ENCODE results near the gene NCOA5. TPM values are rescaled to one million over a fixed set of nuclear protein-coding genes. Genes with fewer than 3 reads are reported as not detected.

The NCOA5 gene
- polyA plus RNA-seq, 12 donors = 23.4 to 40.7 (median 34.5) TPM; not detected in 1

- DNase-seq = no peak
Measured at GRCh38 chr20:46018611-46019010, 71.2 kb downstream of the NCOA5 start.

- no peak for DNase-seq
Measured at GRCh38 chr20:46018112-46018511, 71.7 kb downstream of the NCOA5 start.

DNA sequence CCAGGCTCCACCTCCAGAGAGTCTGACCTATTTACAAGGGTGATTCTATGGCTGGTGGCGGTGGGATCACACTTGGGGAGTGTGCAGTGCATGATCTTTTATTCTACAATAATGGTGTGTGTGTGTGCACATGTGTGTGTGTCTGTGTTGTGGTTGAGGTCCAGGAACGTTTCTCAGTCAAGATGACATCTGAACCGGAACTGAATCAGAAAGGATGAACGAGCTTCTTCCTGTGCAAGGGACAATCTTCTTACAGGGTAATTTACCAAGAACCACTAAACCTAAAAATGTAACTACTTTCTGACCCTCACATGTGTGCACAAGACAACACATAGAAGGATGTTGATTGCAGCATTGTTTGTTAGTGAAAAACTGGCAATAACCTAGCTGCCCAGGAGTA is 72.5 kb downstream of the NCOA5 start:
- no peak for DNase-seq

GRCh38 chr20:46014517-46015396 is 75.0 kb downstream of the NCOA5 start:
- no peak for DNase-seq

DNA sequence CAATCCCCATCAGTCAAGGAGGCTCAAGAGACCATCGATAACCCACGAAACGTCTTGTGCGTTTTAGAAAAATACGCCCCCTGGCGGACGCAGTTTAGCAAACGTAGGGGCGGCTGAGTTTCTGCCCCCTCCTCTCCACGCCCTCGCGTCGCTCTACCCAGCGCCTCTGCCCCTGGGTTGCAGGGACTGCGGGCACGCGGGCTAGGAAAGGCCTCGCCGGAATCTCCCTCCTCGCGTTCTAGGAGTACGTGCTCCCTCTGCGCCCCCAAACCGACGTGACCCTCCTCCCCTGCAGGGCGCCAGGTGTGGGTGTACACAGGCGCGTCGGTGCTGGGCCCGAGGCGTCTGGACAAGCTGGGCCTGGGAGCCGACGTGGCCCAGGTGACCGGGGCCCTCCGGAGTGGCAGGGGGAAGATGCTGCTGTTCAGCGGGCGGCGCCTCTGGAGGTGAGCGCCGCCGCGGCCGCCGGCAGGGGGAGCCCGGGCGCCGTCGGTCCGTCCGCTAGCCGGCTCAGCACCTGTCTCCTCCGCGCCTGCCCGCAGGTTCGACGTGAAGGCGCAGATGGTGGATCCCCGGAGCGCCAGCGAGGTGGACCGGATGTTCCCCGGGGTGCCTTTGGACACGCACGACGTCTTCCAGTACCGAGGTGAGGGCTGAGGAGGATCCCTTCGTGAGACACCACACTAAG is 75.8 kb downstream of the NCOA5 start:
- no peak for DNase-seq

GRCh38 chr20:46013322-46013828 is 76.4 kb downstream of the NCOA5 start:
- no peak for DNase-seq

DNA sequence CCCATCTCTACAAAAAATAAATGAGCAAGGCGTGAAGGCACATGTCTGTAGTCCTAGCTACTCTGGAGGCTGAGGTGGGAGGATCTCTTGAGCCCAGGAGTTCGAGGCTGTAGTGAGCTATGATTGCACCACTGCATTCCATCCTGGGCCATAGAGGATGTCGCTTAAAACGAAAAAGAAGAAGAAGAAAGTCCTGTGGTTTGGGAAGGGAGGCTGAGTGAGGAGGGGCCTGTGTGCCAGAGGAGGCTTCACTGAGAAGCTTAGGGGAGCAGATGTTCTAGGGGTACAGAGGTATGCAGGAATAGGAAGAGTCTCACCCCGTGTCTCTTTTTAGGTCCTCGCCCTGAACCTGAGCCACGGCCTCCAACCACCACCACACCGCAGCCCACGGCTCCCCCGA is 76.8 kb downstream of the NCOA5 start:
- DNase-seq = no peak

GRCh38 chr20:46011631-46012482 is 77.9 kb downstream of the NCOA5 start:
- no peak for DNase-seq

Other genes starting within 250 kb of the NCOA5 start
- gene ACOT8, start 232.6 kb downstream of the NCOA5 start, polyA plus RNA-seq (ENCODE audit: insufficient read length in 12 of 12) = 10 to 100 TPM in 11 of 12 donors, not detected in 1; 14.1 to 28.6 (median 22.1) TPM
- gene ZSWIM3, start 232.3 kb downstream of the NCOA5 start, polyA plus RNA-seq (ENCODE audit: insufficient read length in 12 of 12) = 1 to 10 TPM in 10 of 12 donors, not detected in 2; 3.0 to 4.1 (median 3.5) TPM
- 10 to 100 TPM in 6 of 12 donors, 1 to 10 TPM in 5, not detected in 1; 5.0 to 14.3 (median 10.2) TPM for gene ZSWIM1, start 208.7 kb downstream of the NCOA5 start, polyA plus RNA-seq (ENCODE audit: insufficient read length in 12 of 12)
- 10 to 100 TPM in 1 of 12 donors, 1 to 10 TPM in 10, not detected in 1; 2.9 to 17.1 (median 6.7) TPM for gene SPATA25, start 202.3 kb downstream of the NCOA5 start, polyA plus RNA-seq (ENCODE audit: insufficient read length in 12 of 12)
- 10 to 100 TPM in 9 of 12 donors, 1 to 10 TPM in 2, not detected in 1; 8.2 to 20.2 (median 11.3) TPM for gene NEURL2, start 198.8 kb downstream of the NCOA5 start, polyA plus RNA-seq (ENCODE audit: insufficient read length in 12 of 12)
- gene CTSA, start 198.6 kb downstream of the NCOA5 start, polyA plus RNA-seq (ENCODE audit: insufficient read length in 12 of 12) = 100 to 1,000 TPM in 1 of 12 donors, 10 to 100 TPM in 10, not detected in 1; 54.5 to 110 (median 60.1) TPM
- 10 to 100 TPM in 11 of 12 donors, not detected in 1; 13.1 to 54.0 (median 21.1) TPM for gene PLTP, start 177.8 kb downstream of the NCOA5 start, polyA plus RNA-seq (ENCODE audit: insufficient read length in 12 of 12)
- 10 to 100 TPM in 11 of 12 donors, not detected in 1; 20.6 to 40.3 (median 22.7) TPM for gene PCIF1, start 155.3 kb downstream of the NCOA5 start, polyA plus RNA-seq (ENCODE audit: insufficient read length in 12 of 12)
- 10 to 100 TPM in 5 of 12 donors, 1 to 10 TPM in 6, not detected in 1; 6.4 to 16.5 (median 9.4) TPM for gene ZNF335, start 117.8 kb downstream of the NCOA5 start, polyA plus RNA-seq (ENCODE audit: insufficient read length in 12 of 12)
- gene MMP9, start 81.1 kb downstream of the NCOA5 start, polyA plus RNA-seq (ENCODE audit: insufficient read length in 12 of 12) = 10 to 100 TPM in 1 of 12 donors, 1 to 10 TPM in 3, under 1 TPM in 7, not detected in 1; 0.09 to 23.8 (median 0.29) TPM
- 1 to 10 TPM in 5 of 12 donors, under 1 TPM in 5, not detected in 2; 0.67 to 3.3 (median 1.1) TPM for gene SLC12A5, start 60.7 kb downstream of the NCOA5 start, polyA plus RNA-seq (ENCODE audit: insufficient read length in 12 of 12)
- gene CD40, start 28.4 kb upstream of the NCOA5 start, polyA plus RNA-seq (ENCODE audit: insufficient read length in 12 of 12) = 10 to 100 TPM in 1 of 12 donors, 1 to 10 TPM in 9, not detected in 2; 4.3 to 13.5 (median 7.6) TPM
- gene CDH22, start 218.5 kb upstream of the NCOA5 start, polyA plus RNA-seq (ENCODE audit: insufficient read length in 12 of 12) = under 1 TPM in 10 of 12 donors, not detected in 2; 0.09 to 0.59 (median 0.24) TPM

All from muscle of arm (tissue), 12 donors.